ENCODE results near the gene PPP1R2.

Gene PPP1R2

DNA sequence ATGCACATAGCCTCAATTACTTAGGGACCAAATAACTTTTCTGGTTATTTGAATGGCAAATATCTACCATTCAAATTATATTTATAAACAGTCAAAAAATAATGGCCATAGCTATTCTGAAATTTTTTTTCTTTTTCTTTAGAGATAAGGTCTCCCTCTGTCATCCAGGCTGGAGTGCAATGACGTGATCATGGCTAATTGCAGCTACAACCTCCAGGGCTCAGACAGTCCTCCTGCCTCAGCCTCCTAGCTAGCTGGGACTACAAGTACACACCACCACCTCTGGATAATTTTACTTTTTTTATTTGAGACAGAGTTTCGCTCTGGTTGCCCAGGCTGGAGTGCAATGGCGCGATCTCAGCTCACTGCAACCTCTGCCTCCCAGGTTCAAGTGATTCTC is 16.6 kb downstream of the PPP1R2 start:
- H4K20me1 ChIP-seq (ENCODE audit: insufficient read depth, low read length) = peaks cover 4% of the 10 kb centered on the region; the same call in 1 of the 2 replicates
- H3K4me3 ChIP-seq (ENCODE audit: low read length) = no peak overlapping the region
- TF ChIP-seq EZH2phosphoT487 (IDR thresholded peaks at IDR 0.05; ENCODE audit: low read length) (no peak), EZH2 (optimal IDR thresholded peaks at IDR 0.05; ENCODE audit: low read depth, low read length) (no peak)
- TF ChIP-seq, protein P1, sequence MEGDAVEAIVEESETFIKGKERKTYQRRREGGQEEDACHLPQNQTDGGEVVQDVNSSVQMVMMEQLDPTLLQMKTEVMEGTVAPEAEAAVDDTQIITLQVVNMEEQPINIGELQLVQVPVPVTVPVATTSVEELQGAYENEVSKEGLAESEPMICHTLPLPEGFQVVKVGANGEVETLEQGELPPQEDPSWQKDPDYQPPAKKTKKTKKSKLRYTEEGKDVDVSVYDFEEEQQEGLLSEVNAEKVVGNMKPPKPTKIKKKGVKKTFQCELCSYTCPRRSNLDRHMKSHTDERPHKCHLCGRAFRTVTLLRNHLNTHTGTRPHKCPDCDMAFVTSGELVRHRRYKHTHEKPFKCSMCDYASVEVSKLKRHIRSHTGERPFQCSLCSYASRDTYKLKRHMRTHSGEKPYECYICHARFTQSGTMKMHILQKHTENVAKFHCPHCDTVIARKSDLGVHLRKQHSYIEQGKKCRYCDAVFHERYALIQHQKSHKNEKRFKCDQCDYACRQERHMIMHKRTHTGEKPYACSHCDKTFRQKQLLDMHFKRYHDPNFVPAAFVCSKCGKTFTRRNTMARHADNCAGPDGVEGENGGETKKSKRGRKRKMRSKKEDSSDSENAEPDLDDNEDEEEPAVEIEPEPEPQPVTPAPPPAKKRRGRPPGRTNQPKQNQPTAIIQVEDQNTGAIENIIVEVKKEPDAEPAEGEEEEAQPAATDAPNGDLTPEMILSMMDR (IDR thresholded peaks at IDR 0.05; ENCODE audit: low read length) = no peak
- no peak overlapping the region for H3K4me2 ChIP-seq (ENCODE audit: low read depth, low read length)
- no peak overlapping the region for H3K9ac ChIP-seq (ENCODE audit: low read length)
- peaks cover 9% of the 10 kb centered on the region; the same call in 1 of the 2 replicates for H3K36me3 ChIP-seq (replicated peaks; ENCODE audit: insufficient read depth, low read length)
- H3K27me3 ChIP-seq (replicated peaks; ENCODE audit: insufficient read depth, low read length) = no peaks in the 10 kb centered on the region
- no peak overlapping the region for H2AFZ ChIP-seq (ENCODE audit: low read length)
- H3K27ac ChIP-seq (ENCODE audit: low read length) = no peak overlapping the region
- H3K9me2 ChIP-seq (replicated peaks; ENCODE audit: insufficient read depth, low read length) = no peaks in the 10 kb centered on the region
- H3K79me2 ChIP-seq (ENCODE audit: low read length) = peaks cover 60% of the 10 kb centered on the region
- peaks cover 9% of the 10 kb centered on the region for H3F3A ChIP-seq (ENCODE audit: insufficient read depth, low read length)
- DNase-seq = no peak
- peaks cover 3% of the 10 kb centered on the region for H3K4me1 ChIP-seq (ENCODE audit: low read length)
- H3K9me3 ChIP-seq (replicated peaks; ENCODE audit: insufficient read depth, low read length) = no peaks in the 10 kb centered on the region

DNA sequence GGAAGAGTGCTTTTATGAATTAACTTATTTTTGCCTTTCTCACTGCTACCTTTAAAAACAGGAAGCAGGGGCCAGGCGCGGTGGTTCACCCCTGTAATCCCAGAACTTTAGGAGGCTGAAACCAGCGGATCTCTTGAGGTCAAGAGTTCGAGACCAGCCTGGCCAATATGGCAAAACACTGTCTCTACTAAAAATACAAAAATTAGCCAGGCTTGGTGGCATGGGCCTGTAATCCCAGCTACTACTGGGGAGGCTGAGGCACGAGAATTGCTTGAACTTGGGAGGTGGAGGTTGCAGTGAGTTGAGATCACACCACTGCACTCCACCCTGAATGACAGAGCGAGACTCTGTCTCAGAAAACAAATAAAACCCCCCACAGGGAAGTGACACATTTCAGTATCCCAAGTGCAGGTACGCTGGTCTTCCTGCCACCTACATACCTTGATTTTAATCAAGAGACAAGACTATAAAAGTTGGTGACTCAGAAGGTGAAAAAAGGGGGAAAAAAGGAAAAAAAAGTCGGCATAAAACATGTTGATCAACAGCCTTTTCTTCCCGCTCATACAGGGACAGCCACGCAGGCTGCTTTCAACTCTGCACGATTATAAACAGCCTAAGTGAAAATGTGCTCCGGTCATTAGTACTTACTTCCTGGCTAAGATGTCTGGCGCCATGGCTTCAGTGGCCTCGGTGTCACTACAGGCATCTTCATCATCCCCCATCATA is 18.8 kb downstream of the PPP1R2 start:
- peaks cover 4% of the 10 kb centered on the region; the same call in 1 of the 2 replicates for H4K20me1 ChIP-seq (ENCODE audit: insufficient read depth, low read length)

DNA sequence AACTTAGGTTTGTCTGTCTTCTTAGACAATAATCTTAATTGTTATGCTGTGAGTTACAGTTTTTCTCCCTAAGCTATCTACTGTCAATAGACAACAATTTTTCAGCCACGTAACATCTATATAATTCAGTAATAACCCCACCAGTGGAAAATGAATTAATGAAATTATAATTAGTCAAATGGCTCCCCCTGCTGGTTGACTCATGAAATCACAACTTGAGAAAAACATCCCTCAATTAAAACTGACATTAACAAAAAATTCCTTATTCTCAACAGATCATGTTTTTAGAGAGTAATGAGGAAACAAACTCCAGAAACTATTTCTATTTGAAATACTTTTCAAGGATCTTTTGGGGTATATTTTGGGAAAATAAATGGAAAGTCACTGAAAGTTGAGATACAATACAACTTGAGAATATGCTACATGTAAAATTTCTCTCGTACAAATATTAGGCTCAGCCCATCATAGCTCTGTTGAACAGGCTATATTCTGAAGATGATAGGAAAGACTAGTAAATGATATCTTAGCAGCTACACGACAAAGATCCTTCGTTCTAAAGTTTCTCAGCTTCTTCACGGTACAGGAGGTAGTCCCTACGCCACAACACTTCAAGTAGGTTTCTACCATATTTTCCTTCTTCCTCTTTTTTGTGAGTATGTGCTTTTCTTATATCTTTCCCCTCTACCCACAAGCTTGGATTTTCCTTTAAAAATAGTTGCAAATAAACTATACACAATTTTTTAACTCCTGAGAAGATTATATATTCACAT is 20.7 kb downstream of the PPP1R2 start:
- TF ChIP-seq, protein P1 (IDR thresholded peaks at IDR 0.05; ENCODE audit: low read length) = peak; percentile 87
- TF ChIP-seq EZH2phosphoT487 (IDR thresholded peaks at IDR 0.05; ENCODE audit: low read length) = no peak
- H2AFZ ChIP-seq (ENCODE audit: low read length) = no peak overlapping the region
- H3K9me3 ChIP-seq (replicated peaks; ENCODE audit: insufficient read depth, low read length) = no peaks in the 10 kb centered on the region
- peaks cover 9% of the 10 kb centered on the region for H3F3A ChIP-seq (ENCODE audit: insufficient read depth, low read length)
- no peaks in the 10 kb centered on the region for H3K4me1 ChIP-seq (ENCODE audit: low read length)
- H3K27me3 ChIP-seq (replicated peaks; ENCODE audit: insufficient read depth, low read length) = no peaks in the 10 kb centered on the region
- H3K9ac ChIP-seq (ENCODE audit: low read length) = no peak overlapping the region
- H4K20me1 ChIP-seq (ENCODE audit: insufficient read depth, low read length) = peaks cover 4% of the 10 kb centered on the region; the same call in 1 of the 2 replicates
- peak; percentile 53 for DNase-seq
- peaks cover 27% of the 10 kb centered on the region for H3K79me2 ChIP-seq (ENCODE audit: low read length)
- H3K4me3 ChIP-seq (ENCODE audit: low read length) = no peak overlapping the region
- no peaks in the 10 kb centered on the region for H3K9me2 ChIP-seq (replicated peaks; ENCODE audit: insufficient read depth, low read length)
- H3K4me2 ChIP-seq (ENCODE audit: low read depth, low read length) = no peak overlapping the region
- no peak overlapping the region for H3K27ac ChIP-seq (ENCODE audit: low read length)
- H3K36me3 ChIP-seq (replicated peaks; ENCODE audit: insufficient read depth, low read length) = peaks cover 3% of the 10 kb centered on the region

More for the DNA sequence above, 18.8 kb downstream of the PPP1R2 start:
- Histone ChIP-seq H3K9ac (ENCODE audit: low read length) (no peak overlapping the region), H3K27ac (ENCODE audit: low read length) (no peak overlapping the region), H3K4me2 (ENCODE audit: low read depth, low read length) (no peak overlapping the region), H3K9me2 (replicated peaks; ENCODE audit: insufficient read depth, low read length) (no peaks in the 10 kb centered on the region), H3K36me3 (replicated peaks; ENCODE audit: insufficient read depth, low read length) (peaks cover 5% of the 10 kb centered on the region; the same call in 1 of the 2 replicates), H2AFZ (ENCODE audit: low read length) (no peak overlapping the region), H3K4me1 (ENCODE audit: low read length) (no peaks in the 10 kb centered on the region), H3K27me3 (replicated peaks; ENCODE audit: insufficient read depth, low read length) (no peaks in the 10 kb centered on the region), H3K79me2 (ENCODE audit: low read length) (peaks cover 39% of the 10 kb centered on the region), H3F3A (ENCODE audit: insufficient read depth, low read length) (peaks cover 9% of the 10 kb centered on the region), H3K4me3 (ENCODE audit: low read length) (no peak overlapping the region), H3K9me3 (replicated peaks; ENCODE audit: insufficient read depth, low read length) (no peaks in the 10 kb centered on the region)
- DNase-seq = no peak
- TF ChIP-seq, protein P1 (IDR thresholded peaks at IDR 0.05; ENCODE audit: low read length) = no peak
- TF ChIP-seq EZH2 (optimal IDR thresholded peaks at IDR 0.05; ENCODE audit: low read depth, low read length) = no peak
- no peak for TF ChIP-seq EZH2phosphoT487 (IDR thresholded peaks at IDR 0.05; ENCODE audit: low read length)

Measured in MM.1S (cell line).